Right lobe of liver (tissue), 4 donors: ENCODE results near the gene ANKRD53.

Source experiments
- CTCF ChIP-seq, 4 donors: fragments of 200-600 bp in 3 of 4; fragments of 450-650 bp in 1 of 4; IDR thresholded peaks; one replicate each; pipeline versions ENCODE4 v1.5.1 to v1.8.0; 2016 to 2022; ENCODE audit warnings: antibody characterized with exemption in 4 of 4, mild to moderate bottlenecking in 2 of 4
- POLR2A ChIP-seq: fragments of 450-650 bp; IDR thresholded peaks from one replicate; pipeline ENCODE4 v1.6.1; 2017; ENCODE audit warnings: antibody characterized with exemption, mild to moderate bottlenecking
- donor health status: DM: no; HTN: no; CAD: no.
- donor health status: DM: no; HTN: no; CAD: no.
- donor health status: DM: no; HTN: yes; CAD: no.

- TF ChIP-seq POLR2A (no peak), CTCF (IDR thresholded peaks at IDR 0.05) (no peak)
Observed at GRCh38 chr2:70932631-70933230, 45.7 kb upstream of the ANKRD53 start.
